Adipose tissue (tissue), 3 donors: Measurements from ENCODE around the gene CDCA4. TPM values are rescaled to one million over a fixed set of nuclear protein-coding genes. Genes with fewer than 3 reads are reported as not detected.

ENCODE experiments used
- H3K27ac ChIP-seq: one replicate; pipeline ENCODE4 v1.5.1; 2013; ENCODE audit warnings: low read depth, low read length
- WGBS, 3 donors: extraction: QIAGEN DNeasy Blood & Tissue Kit; methylation state at CpG; one replicate each; pipeline ENCODE4 v1.1.7; 2013; 5-methylcytosine and 5-hydroxymethylcytosine counted together
- polyA plus RNA-seq, 3 donors: library from polyadenylated mRNA; stranded (reverse); fragments of 200-250 nt; gene quantifications; one replicate each; pipeline ENCODE4 v1.2.3, GENCODE V29; 2013
- donor health status: healthy with polysubstance abuse.
- donor health status: Bipolar disorder and iron deficiency.
- donor health status: healthy.

Gene CDCA4
- polyA plus RNA-seq, 3 donors = 2.5 to 4.0 (median 3.5) TPM

DNA sequence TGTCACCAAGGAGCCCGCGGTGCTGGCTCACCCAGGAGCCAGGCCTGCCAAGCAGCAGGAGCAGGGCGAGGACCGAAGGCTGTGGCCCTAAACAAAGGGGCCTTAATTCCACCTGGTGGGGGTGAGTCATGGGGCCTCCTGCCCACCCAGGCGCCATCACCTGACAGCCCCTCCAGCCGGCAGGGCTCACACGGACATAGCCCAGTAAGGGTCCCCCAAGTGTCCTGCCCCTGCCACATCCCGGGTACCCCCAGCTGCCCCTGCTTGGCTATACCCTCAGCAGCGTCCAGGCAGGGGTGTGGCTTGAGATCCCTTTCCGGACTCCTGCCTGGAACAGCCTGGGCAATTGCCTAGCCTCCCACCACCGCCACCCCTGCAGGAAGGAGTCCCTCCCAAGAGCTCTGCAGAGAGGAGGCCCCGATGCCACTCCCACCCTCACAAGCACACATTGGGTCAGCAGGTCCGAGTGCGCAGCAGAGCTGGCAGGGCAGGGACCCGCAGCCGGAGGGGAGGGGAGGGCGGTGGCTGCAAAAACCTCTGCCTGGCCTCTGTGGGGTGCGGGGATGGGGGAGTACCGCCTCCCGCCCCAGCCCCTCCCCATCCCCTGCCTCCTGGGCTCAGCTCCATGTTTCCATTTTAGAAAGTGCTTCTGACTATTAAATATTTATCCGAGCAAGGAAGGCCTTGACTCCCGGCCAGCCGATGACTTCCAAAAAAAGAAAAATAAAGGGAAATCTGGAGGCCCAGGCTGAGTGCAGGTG, 47.3 kb downstream of the CDCA4 start:
- H3K27ac ChIP-seq = peak overlapping the region; percentile 68
- WGBS, 3 donors = 33 to 44% (median 34%) methylated on average over 21 to 23 of the region's 23 CpGs

DNA sequence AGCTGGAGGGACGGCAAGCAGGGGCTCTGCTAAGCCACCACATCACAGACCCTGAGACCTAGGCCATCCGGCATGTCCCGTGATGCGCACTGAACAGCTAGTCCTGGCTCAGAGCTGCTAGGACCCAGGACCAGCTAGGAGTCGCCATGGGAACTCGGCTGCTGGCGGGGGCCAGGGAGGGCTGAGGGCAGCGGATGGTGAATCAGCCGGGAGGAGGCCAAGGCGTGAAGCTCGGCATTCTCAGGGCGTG, 47.8 kb downstream of the CDCA4 start:
- 47 to 64% (median 54%) methylated on average over 12 of the region's 12 CpGs for WGBS, 3 donors
- peak overlapping the region; percentile 68 for H3K27ac ChIP-seq

DNA sequence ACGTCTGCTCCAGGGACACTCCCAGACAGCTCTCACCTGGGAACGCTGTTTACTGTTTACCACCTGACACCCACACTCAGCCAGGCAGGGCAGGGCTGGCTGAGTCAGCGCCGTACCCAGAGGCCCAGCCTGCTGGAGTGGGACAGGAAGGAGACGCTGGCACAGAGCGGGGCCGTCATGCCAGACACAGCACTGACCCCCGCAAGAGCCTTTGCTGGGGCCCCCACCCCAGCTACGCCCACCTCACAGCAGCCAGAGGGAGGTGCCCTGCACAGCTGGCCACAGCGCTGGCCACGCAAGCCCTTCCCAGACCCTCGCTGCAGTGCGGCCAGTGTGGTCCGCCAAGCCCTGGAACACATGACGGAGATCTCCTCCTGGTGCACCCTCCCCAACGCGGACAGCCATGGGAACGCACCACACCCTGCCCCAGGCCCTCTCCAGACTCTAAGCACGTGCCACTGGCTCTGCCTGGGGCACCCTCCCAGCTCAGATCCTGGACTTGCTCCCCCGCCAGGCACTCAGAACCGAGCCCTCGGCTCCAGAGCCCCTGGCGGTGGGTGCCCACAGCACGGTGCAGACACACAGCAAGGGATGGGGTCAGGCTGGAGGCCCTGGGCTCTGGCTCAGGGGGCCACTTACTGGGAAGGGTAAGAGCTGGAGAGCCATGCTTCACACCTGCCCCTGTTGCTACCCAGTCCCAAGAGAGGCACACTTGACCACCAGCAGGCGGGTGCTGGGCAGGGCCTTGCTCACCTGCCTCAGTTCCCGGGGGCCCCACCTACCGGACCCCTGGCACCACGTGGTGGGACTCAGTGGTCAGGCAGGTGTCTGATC, 48.4 kb downstream of the CDCA4 start:
- WGBS, 3 donors = 57 to 62% (median 61%) methylated on average over 28 of the region's 28 CpGs
- H3K27ac ChIP-seq = peak overlapping the region; percentile 68

DNA sequence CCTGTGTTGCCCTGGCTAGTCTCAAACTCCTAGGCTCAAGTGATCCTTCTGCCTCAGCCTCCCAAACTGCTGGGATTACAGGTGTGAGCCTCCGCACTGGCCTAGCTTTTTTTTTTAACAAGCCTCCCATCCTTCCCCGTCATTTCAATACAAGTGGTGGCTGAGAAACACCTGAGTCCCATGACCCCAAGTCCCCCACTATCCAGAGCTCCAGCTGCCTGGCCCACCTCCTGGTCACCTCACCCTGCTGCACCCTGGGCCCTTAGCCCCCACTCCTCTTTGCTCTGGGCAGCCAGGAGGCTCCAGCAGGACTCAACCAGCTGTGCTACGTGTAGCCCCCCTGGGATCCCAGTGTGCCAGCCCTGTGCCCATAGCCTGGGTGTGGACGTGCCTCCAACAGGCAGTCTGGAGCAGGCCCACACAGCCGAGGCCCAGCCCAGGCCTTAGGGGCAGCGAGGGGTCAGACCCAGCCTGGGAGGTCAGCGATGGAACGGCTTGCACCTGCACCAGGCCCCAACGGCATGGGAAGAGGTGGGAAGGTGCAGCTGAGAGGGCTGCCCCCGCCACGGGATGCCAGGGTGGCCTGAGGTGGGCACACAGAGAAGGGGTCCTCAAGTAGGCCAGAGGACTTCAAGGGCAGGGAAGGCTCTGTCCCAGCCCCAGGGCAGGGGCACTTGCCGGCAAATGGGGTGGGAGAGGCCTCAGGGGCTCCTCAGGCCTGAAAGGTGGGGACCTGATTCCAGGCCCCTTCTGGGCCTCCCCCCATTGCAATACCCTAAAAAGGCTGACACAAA, 49.2 kb downstream of the CDCA4 start:
- no peak overlapping the region for H3K27ac ChIP-seq
- WGBS, 3 donors = 89 to 97% (median 92%) methylated on average over 12 of the region's 12 CpGs

DNA sequence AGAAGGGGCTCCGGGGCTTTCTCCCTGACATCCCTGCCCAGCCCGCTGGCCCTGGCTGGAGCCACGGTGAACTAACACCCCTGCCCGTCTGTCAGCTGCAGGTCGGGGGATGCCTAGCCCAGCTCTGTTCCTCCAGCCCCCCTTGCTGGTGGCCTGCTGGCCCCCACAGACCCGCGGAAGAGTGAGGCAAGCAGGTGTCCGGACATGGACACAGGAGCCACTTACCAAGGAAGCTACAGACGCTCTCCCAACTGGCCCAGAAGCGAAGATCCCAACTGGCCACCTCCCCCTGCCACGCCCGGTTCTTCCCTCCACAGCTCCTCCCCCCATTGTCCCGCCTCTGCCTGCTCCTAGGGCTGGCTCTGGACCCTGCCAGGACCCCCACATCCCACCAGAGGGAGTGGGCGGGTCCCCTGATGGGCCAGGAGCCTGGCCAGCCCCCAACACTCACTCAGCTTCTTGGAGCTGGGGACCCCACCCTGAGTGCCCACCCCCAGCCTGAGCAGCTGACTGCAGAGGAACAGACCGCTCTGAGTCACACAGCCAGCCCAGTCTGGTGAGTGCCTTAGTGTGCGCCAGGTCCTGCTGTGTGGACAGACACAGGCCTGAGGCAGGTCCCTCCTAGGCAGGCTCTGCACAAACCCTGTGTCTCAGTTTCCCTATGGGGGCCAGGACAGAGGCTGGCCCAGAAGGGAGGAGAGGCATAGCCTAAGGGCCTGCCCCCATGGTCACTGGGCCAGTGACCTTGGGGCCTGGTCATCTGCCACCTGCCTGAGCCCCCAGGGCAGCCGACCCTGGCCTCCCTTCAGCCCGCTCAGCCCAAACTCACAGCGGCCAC, 50.4 kb downstream of the CDCA4 start:
- 60 to 77% (median 63%) methylated on average over 19 of the region's 19 CpGs for WGBS, 3 donors
- H3K27ac ChIP-seq = no peak overlapping the region

DNA sequence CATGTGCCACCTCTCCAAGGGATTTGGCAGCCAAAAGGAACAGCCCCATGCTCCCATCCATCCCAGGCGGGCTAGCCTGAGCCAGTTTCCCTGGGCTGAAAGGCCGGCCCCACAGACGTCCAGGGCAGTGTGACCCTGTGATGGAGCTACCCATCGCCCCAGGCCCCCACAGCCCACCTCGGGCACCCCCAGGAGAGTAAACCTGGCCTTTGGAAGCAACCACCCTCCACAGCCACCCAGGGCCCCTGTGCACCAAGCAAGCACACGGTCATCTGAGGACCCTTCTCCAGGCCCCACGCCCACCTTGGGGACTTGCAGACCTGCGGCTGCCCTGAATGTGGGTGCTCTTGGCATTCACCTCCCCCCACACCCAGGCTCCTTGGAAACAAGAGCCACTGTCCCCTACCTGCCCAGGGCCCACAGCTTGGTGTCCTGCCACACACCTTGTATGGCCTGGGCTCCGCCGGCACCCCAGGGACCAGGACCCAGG, 51.1 kb downstream of the CDCA4 start:
- H3K27ac ChIP-seq = no peak overlapping the region
- 86 to 90% (median 86%) methylated on average over 9 to 10 of the region's 10 CpGs for WGBS, 3 donors

DNA sequence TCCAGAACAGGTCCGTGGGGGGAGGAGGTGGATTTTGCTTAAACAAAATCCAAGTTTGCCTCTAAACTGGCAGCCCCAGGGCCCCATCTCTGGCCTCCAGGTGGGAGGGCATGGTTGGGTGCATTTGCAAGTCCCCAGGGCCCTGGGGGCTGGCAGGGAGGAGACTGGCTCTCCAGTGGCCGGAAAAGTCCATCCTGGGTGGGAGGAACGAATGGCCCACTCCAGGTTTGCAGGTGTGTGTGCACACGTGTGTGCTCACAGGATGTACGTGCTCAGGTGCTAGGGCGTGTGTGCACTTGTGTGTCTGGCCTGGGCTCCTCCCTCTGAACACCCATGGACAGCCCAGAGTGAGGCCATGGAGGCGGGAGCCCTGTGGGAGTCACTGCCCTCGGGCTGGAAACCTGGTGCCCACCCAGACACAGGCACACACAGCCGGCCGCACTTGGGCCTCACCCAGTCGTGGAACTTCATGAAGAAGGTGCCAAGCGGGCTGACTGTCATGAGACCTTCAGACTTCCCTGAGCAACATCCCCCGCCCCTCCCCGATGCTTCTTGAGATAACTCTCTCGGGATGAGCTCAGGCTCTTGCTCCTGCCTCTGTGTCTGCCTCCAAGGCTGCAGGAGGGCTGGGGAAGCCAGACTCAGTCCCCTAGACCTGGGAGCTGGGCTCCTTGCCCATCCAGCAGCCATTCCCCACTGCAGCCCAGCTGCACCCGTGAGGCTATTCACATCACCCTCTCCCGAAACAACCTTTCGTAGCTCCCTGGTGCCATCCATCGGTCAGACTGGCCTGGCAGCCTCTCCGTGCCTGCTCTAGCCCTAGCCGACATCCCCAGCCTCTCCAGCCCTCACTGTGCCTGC, 52.1 kb downstream of the CDCA4 start:
- H3K27ac ChIP-seq = no peak overlapping the region
- 49 to 69% (median 61%) methylated on average over 21 of the region's 21 CpGs for WGBS, 3 donors

DNA sequence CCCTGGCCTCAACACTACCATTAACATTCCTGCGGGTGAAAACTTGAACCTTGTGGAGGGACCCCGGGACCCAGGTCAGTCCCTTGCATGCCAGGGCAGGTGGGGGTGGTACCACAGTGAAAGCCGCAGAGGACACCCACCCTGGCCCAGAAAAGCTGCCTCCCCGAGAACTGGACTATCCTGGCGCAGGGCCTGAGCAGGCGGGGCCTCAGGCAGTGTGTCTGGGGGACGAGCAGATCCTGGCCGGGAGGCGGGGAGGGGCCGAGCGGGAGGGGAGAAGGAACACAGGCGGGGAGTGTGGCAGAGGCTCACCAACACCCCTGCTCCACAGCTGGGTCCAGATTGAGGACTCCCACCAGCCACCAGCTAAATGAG, 52.7 kb downstream of the CDCA4 start:
- no peak overlapping the region for H3K27ac ChIP-seq
- WGBS, 3 donors = 8 to 24% (median 9%) methylated on average over 8 to 12 of the region's 12 CpGs

DNA sequence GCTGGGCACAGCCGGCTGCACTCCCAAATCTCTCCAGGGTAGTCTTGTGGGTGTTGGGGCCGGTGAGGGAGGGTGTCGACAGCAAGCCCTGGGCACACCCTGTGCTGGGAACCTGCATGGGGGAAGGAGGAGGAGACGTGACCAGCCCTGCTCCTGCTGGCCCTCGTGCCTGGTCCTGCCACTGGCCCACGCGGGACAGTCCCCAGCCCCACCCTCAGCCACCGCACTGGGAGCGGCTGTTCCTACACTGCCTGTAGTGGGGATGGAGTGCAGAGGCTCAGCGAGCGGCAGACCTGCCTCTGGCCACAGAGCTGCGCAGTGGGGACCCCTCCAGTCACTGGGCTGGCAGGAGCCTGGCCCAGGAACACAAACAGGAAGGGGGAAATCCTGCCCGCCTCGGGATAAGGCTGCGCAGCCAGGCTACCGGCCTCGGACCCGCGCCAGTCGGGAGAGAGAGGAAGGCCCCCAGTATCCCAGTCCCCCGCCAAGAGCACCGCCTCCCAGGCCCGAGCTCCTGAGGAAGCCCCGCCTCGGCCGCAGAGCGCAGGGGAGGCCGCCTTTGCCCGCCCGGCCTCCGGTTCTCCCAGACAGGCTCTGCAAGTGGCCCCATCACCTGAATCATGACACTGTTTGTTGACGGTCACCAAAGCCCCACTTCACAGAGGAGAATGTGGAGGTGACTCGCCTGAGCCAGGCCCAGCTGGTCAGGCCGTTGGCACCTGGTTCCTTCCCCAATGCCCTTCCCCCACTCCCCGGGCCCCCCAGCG, 53.3 kb downstream of the CDCA4 start:
- WGBS, 3 donors = 2 to 11% (median 3%) methylated on average over 35 to 36 of the region's 36 CpGs

DNA sequence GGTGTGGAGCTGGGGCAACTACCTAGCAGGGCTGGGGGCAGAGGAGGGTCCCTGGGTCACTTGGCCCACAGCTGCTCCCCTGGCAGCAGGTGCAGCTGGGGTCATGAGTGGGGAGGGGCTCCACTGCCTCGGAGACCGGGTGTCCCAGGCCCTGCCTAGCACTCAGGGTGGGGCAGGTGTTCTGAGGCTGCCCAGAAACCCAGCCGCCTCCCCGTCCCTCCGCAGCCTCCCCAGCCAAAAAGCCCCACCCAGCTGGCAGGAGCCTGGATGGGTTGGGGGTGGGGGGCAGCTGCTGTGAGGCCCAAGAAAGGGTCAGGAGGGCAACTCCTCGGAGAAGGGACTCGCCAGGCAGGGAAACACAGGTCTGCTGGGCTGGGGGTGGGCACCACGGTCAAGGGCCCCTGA, 53.9 kb downstream of the CDCA4 start:
- H3K27ac ChIP-seq = no peak overlapping the region
- 39 to 62% (median 39%) methylated on average over 8 of the region's 8 CpGs for whole genome bisulfite sequencing, 3 donors

More for the DNA sequence above, 53.3 kb downstream of the CDCA4 start:
- no peak overlapping the region for H3K27ac ChIP-seq

DNA sequence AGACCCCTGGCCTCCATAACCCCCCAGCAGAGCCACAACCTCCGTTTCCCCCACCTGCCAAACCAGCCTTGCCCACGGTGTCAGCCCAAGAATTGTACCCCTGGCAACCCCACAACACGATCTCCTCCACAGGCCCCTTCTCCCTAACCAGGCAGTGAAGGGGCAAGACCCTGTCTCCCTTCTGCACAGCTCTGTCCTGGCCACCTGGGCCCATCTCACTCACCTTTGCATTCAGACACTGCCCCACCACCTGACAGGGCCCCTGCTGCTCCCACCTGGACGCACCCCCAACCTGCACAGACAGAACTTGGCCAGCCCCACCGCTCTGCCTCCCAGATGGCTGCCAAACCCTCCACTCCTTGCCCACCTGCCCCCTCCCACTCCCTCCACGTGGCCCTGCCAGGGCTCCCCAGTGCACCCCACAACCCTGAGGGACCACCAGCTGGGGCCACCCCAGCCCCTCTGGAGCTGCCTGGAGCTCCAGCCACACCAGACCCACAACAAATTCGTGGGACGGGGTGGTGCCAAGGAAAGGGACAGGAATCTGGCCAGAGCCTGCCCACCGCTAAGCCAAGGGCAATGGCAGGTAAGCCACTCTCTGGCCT, 54.5 kb downstream of the CDCA4 start:
- WGBS, 3 donors = 82 to 86% (median 83%) methylated on average over 9 of the region's 9 CpGs

DNA sequence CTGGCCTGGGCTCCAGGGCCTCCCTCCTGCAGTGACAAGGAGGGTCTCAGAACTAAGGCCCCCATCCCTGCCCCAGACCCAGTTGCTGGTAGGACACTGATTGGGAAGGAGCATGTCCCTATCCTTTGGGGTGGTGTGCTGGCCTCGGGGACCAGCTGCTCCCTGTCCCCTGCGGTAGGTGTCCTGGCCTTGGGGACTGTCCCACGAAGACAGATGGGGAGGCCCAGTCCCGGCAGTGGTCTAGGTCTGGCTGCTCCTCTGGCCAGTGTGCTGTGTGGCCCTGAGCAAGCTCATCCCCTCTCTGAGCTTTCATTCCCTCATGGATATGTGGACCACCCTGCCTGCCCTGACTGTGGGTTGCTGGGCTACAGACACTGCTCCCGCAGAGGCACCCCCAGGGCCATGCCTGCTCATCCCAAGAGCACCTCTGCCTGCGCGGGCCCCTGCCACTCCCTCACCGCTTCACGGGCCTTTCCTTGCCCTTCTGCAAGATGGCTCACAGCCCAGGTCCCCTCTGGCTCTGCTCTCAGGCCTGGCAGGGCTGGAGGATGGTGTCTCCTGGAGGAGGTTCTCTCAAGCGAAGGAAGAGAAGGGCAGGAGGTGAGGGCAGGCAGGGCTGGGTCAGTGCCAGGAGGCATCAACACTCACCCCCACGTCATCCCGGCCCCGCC, 55.2 kb downstream of the CDCA4 start:
- no peak overlapping the region for H3K27ac ChIP-seq
- 77 to 87% (median 85%) methylated on average over 13 of the region's 13 CpGs for WGBS, 3 donors

More for the DNA sequence above, 54.5 kb downstream of the CDCA4 start:
- no peak overlapping the region for H3K27ac ChIP-seq

DNA sequence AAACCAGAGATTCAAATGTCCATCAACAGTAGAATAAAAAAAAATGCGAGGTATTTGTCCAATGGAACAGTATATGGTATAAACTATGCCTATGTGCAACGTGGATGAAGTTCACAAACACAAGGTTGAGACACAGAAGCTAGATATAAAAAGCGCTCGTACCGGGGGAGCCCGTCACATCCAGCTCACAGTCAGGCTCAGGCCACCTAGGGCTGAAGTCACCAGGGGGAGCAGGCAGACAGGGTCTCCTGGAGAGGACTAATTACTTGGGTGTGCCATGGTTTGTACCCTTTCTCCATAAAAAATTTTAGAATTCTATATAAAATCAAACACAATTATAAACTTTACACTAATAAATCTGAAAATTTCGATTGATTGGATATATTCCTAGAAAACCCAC, 56.3 kb downstream of the CDCA4 start:
- 87 to 92% (median 92%) methylated on average over 7 of the region's 7 CpGs for WGBS, 3 donors
- H3K27ac ChIP-seq = no peak overlapping the region
